Fibroblast of skin of left quadriceps (primary cell): Measurements from ENCODE around the gene GPR156.

Source experiments
- DNase-seq, 2 experiments: peaks; one replicate each; pipeline ENCODE4 v3.0.0-alpha.2; 2013; ENCODE audit warnings: low read depth in 2 of 2

Gene GPR156

DNA sequence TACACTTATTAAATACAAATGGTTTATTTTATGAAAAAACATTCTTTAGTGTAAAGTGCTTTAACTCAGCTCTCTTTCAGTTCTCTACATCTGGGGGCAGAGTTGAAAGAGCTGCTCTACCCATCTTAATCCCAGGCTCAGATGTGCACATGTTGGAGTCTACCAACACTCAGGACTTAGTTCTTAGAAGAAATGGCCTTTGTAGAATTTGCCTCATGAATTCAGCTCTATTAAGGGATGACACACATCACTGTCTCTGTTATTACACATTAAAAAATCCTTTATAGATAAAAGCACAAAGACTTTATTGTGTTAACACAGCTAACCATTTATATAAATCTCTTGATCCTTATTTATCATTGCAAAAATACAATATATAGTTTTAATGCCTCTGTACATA, 159.0 kb downstream of the GPR156 start:
- DNase-seq: no peak

DNA sequence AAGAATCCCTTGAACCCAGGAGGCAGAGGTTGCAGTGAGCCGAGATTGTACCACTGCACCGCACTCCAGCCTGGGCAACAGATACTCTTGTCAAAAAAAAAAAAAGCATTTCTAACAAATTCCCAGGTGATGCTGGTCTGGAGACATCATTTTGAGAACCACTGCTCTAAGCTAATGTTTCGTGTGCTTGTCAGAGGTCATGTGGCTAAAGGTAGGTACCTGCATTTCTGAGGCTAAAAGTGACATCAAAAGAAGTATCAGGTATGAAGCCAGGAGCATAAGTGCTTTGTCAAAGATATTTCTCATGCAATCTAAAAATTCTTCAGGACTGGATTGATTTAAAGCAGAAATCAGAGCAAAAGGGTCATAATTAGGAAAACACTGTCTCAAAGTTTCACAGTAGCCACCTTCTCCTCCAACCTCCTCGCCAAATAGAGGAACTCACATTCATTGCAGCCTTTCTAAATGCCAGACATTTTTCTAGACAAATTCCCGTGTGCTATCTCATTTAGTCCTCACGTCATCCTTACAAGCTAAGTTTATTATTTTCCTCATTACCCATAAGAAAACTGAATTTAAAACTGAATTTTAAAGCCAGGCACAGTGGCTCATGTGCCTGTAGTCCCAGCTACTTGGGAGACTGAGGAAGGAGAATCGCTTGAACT, 165.0 kb downstream of the GPR156 start:
- no peak for DNase-seq
